Measurements from ENCODE around the gene SLC44A5. TPM values are rescaled to one million over a fixed set of nuclear protein-coding genes. Genes with fewer than 3 reads are reported as not detected.

Gene SLC44A5
- total RNA-seq, 2 donors from 2014 or later: 1.2 to 2.0 TPM

GRCh38 chr1:75214017-75214416 lies 396.9 kb downstream of the SLC44A5 start:
- Histone ChIP-seq H3K9me3 (no peaks in the 10 kb centered on the region), H3K27me3 (no peaks in the 10 kb centered on the region), H3K4me3 (no peak overlapping the region), H3K36me3 (no peaks in the 10 kb centered on the region), H3K27ac (no peak overlapping the region), H3K4me1 (no peaks in the 10 kb centered on the region)
- DNase-seq (ENCODE audit: low spot score): no peak
- no peak for TF ChIP-seq CTCF (IDR thresholded peaks at IDR 0.05)

- no peak overlapping the region for H3K27ac ChIP-seq
- H3K27me3 ChIP-seq: no peaks in the 10 kb centered on the region
- TF ChIP-seq CTCF (IDR thresholded peaks at IDR 0.05): no peak
These were observed 399.3 kb downstream of the SLC44A5 start for GRCh38 chr1:75211648-75212047.

GRCh38 chr1:75208862-75209261 lies 402.1 kb downstream of the SLC44A5 start:
- H3K36me3 ChIP-seq: no peaks in the 10 kb centered on the region
- H3K27me3 ChIP-seq: no peaks in the 10 kb centered on the region
- TF ChIP-seq CTCF (IDR thresholded peaks at IDR 0.05): no peak
- H3K27ac ChIP-seq: no peak overlapping the region
- H3K4me1 ChIP-seq: no peaks in the 10 kb centered on the region
- no peak overlapping the region for H3K4me3 ChIP-seq
- no peaks in the 10 kb centered on the region for H3K9me3 ChIP-seq
- no peak for DNase-seq (ENCODE audit: low spot score)

More at GRCh38 chr1:75211648-75212047, 399.3 kb downstream of the SLC44A5 start:
- Histone ChIP-seq H3K4me1 (no peaks in the 10 kb centered on the region), H3K9me3 (no peaks in the 10 kb centered on the region), H3K36me3 (no peaks in the 10 kb centered on the region), H3K4me3 (no peak overlapping the region)
- no peak for DNase-seq (ENCODE audit: low spot score)

- no peaks in the 10 kb centered on the region for H3K36me3 ChIP-seq
- H3K27me3 ChIP-seq: no peaks in the 10 kb centered on the region
- no peak overlapping the region for H3K27ac ChIP-seq
- peak; percentile 17 to 74 for TF ChIP-seq CTCF (IDR thresholded peaks at IDR 0.05)
- H3K4me1 ChIP-seq: no peaks in the 10 kb centered on the region
- no peak for DNase-seq (ENCODE audit: low spot score)
- no peak overlapping the region for H3K4me3 ChIP-seq
- no peaks in the 10 kb centered on the region for H3K9me3 ChIP-seq
These were observed 407.3 kb downstream of the SLC44A5 start for GRCh38 chr1:75203415-75204277.

- Histone ChIP-seq H3K9me3 (no peaks in the 10 kb centered on the region), H3K4me1 (no peaks in the 10 kb centered on the region), H3K27me3 (no peaks in the 10 kb centered on the region), H3K4me3 (no peak overlapping the region), H3K27ac (no peak overlapping the region), H3K36me3 (no peaks in the 10 kb centered on the region)
- DNase-seq (ENCODE audit: low spot score): no peak
- TF ChIP-seq CTCF (IDR thresholded peaks at IDR 0.05): no peak
These were observed 408.2 kb downstream of the SLC44A5 start for GRCh38 chr1:75202751-75203150.

Measured in right atrium auricular region (tissue), 2 donors.